Neural progenitor cell (in vitro differentiated cells): ENCODE measurements around the gene SLC22A23.

Experiments used
- EZH2 ChIP-seq: fragments of 200-600 bp; sonication (generic); IDR thresholded peaks from 2 replicates; pipeline ENCODE4 v1.6.1; 2017; ENCODE audit warnings: antibody characterized with exemption, mild to moderate bottlenecking, moderate library complexity
- TF ChIP-seq, protein P1 (sequence below): fragments of 200-600 bp; sonication (generic); IDR thresholded peaks from 2 replicates; pipeline ENCODE4 v1.5.1; 2017; ENCODE audit warnings: antibody characterized with exemption, mild to moderate bottlenecking

DNA sequence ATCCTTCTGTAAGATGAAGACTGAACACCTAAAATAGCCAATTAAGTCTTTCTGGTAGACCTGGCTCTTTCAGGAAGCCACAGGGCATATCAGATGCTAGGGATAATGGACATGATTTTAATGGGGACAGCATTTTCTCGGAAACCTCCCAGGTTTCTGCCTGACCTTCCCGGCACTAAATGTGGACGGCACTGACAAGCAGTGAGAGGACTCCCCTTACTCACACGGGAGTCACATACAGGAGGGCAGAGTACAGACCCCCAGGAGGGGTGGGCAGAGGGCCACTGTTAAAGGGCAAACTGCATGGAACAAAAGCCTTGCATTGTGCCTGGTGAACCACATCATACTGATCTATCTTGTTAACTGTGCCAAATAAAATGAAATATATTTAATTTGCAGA is 178.2 kb downstream of the SLC22A23 start:
- TF ChIP-seq, protein P1, sequence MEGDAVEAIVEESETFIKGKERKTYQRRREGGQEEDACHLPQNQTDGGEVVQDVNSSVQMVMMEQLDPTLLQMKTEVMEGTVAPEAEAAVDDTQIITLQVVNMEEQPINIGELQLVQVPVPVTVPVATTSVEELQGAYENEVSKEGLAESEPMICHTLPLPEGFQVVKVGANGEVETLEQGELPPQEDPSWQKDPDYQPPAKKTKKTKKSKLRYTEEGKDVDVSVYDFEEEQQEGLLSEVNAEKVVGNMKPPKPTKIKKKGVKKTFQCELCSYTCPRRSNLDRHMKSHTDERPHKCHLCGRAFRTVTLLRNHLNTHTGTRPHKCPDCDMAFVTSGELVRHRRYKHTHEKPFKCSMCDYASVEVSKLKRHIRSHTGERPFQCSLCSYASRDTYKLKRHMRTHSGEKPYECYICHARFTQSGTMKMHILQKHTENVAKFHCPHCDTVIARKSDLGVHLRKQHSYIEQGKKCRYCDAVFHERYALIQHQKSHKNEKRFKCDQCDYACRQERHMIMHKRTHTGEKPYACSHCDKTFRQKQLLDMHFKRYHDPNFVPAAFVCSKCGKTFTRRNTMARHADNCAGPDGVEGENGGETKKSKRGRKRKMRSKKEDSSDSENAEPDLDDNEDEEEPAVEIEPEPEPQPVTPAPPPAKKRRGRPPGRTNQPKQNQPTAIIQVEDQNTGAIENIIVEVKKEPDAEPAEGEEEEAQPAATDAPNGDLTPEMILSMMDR = no peak
- no peak for TF ChIP-seq EZH2
